AG09309 (cell line): ENCODE results near the gene SCYGR4.

ENCODE experiments used
- DNase-seq: peaks from one replicate; pipeline ENCODE4 v3.0.0-alpha.2; 2010; ENCODE audit warnings: low read depth
- H3K4me3 ChIP-seq: 2 replicates; pipeline ENCODE4 v1.5.1; 2011; ENCODE audit warnings: mild to moderate bottlenecking, low read depth, low read length, moderate library complexity; ENCODE audit not compliant: control insufficient read depth
- TF ChIP-seq, protein P1 (sequence below): IDR thresholded peaks from 2 replicates; pipeline ENCODE4 v1.5.1; 2011; ENCODE audit warnings: mild to moderate bottlenecking, low read depth, low read length, inconsistent platforms; ENCODE audit not compliant: insufficient read depth, control insufficient read depth; ENCODE audit errors: missing control alignments

The SCYGR4 gene

DNA sequence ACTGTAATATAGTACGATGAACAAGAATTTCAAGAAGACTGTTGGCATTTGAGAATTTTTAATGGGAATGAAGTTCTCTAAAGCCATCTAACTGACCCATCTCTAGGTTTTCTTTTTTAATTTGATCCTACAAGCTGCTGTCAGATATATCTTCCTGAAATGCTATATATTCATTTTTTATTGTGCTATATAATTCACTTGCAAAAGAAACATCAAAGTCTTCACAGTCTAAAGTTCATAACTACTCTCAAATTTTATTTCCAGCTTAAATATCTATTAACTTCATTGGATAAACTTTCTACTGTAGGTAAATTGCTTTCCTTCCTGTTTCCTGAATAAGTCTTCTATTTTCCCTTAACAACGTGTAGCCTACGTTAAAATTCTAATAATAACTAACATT is 14.9 kb upstream of the SCYGR4 start:
- TF ChIP-seq, protein P1, sequence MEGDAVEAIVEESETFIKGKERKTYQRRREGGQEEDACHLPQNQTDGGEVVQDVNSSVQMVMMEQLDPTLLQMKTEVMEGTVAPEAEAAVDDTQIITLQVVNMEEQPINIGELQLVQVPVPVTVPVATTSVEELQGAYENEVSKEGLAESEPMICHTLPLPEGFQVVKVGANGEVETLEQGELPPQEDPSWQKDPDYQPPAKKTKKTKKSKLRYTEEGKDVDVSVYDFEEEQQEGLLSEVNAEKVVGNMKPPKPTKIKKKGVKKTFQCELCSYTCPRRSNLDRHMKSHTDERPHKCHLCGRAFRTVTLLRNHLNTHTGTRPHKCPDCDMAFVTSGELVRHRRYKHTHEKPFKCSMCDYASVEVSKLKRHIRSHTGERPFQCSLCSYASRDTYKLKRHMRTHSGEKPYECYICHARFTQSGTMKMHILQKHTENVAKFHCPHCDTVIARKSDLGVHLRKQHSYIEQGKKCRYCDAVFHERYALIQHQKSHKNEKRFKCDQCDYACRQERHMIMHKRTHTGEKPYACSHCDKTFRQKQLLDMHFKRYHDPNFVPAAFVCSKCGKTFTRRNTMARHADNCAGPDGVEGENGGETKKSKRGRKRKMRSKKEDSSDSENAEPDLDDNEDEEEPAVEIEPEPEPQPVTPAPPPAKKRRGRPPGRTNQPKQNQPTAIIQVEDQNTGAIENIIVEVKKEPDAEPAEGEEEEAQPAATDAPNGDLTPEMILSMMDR = no peak
- no peak overlapping the region for H3K4me3 ChIP-seq
- no peak for DNase-seq

DNA sequence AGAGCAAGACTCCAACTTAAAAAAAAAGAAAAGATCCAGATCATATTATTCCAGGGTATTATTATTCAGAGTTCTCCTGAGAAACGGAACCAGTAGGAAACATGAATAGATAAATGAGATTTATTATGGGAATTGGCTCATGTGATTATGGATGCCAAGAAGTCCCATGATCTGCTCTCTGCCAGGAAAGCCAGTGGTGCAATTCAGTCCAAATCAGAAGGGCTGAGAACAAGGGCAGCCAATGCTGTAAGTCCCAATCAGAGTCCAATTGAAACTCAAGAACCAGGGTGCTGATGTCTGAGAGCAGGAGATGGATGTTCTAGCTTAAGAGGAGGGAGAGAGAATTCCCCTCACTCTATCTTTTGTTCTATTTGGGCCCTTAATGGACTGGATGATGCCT is 10.8 kb upstream of the SCYGR4 start:
- no peak for DNase-seq
- TF ChIP-seq, protein P1 = no peak
- no peak overlapping the region for H3K4me3 ChIP-seq

DNA sequence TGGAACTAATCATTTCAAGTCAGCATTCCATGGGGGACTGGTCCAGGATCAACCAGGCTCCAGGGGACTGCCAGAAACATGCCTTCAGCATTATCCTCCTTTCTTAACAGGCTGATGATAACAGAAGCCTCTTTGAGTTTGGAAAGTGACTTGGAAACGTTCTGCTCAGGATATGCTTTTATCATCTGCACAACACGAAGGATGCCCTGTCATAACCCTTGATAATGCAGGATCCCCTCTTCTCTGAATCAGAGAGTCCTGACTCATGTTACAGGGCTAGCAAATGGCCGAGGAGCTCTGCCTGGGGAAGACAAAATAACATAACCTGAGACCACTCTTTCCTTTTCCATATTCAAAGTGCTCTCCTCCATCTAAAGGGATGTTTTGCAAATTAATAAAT is 9.4 kb upstream of the SCYGR4 start:
- no peak overlapping the region for H3K4me3 ChIP-seq
- TF ChIP-seq, protein P1 = no peak
- DNase-seq = no peak

DNA sequence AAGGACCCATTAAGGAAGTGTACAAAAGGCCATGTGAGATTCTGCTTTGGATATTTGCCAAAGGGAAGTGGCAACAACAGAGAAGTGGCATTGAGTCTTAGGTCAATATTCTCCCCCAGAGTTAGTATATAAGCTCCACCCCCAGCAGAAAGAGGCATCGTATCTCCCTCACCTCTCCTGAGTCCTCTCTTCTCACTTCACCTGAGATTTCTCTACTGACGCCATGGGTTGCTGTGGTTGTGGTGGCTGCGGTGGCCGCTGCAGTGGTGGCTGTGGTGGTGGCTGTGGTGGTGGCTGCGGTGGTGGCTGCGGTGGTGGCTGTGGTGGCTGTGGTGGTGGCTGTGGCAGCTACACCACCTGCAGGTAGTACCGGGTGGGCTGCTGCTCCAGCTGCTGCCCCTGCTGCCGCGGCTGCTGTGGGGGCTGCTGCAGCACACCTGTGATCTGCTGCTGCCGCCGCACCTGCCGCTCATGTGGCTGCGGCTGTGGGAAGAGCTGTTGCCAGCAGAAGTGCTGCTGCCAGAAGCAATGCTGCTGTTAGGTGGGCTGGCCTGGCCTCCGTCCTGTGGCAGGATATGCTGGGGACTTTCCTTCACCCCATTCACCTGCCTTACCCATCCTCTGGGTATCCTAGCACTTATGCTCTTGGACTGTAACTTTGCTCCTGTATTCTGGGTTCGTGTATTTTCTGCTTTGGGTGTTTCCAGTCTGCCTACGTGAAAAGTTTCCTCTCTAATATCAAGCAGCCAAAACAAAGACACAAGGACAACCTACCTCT is 8.5 kb upstream of the SCYGR4 start:
- no peak overlapping the region for H3K4me3 ChIP-seq
- TF ChIP-seq, protein P1 = no peak
- no peak for DNase-seq

DNA sequence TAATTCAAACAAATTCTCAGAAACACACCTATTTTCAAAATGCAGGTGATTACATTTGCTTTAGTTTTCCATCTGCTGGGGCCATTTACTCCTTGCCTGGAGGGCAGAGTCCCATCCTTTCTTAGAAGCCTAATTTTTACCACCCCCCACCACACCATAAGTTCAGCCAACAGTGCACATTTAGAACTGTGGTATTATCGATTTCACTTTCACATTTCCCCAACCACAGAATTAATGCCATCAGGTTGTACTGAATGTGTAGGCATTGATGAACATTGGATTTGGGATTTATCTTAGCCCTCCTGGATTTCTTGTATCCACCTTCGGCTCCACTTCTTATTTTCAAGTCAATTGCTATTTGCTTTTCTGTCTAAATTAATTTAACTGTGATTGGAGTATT is 7.2 kb upstream of the SCYGR4 start:
- TF ChIP-seq, protein P1 = no peak
- no peak for DNase-seq
- no peak overlapping the region for H3K4me3 ChIP-seq

DNA sequence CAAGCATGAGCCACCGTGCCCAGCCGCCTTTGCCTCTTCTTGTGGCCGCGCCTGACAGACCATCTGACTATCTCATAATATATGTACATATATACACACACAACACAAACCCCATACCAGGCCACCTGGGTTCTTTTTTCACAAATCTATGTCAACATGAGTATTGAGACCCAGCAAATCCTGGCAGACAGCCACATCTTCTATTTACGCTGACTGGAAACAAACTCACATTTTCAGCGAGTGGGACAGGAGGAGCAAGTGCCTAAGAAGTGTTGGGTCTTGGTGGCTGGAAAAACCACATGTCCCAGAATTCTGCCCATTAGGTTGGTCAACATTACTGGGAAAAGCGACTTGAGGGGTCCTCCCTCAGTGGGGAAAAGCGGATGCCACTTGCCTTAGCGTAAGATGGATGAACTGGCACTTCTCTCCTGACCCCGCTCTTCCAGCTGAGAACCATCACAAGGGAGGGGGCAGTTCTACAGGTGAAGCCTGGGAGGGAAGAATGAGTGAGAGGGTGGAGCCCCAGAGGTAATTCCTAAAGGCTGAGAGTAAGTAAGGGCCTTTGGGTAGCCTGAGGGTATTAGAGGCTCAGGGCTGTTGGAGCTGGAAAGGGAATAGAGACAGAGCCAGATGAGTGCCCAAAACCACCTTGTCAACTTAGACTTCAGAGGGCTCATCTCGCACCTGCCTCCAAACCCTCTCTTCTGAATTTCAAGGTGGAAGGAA is 4.6 kb upstream of the SCYGR4 start:
- TF ChIP-seq, protein P1 = no peak
- no peak overlapping the region for H3K4me3 ChIP-seq
- DNase-seq = no peak
